ENCODE results near the gene SLC7A5.
A peak's percentile ranks its signal among the peaks of the same experiment; 100 is the strongest.
"Not testable (repeated sequence)": the region's sequence is repeated elsewhere in the genome, so short reads cannot be mapped to it uniquely, and the experiment has no call there.

The SLC7A5 gene

GRCh38 chr16:87882436-87883019, 13.2 kb upstream of the SLC7A5 start:
- H3K27ac ChIP-seq (ENCODE audit: low read length) = no peak overlapping the region
- no peak overlapping the region for H3K9ac ChIP-seq (ENCODE audit: low read length)
- H3K4me3 ChIP-seq (ENCODE audit: low read length) = no peak overlapping the region
- no peaks in the 10 kb centered on the region for H3K4me1 ChIP-seq (ENCODE audit: control insufficient read depth, low read depth, low read length)
- no peaks in the 10 kb centered on the region for H3K9me3 ChIP-seq (ENCODE audit: control insufficient read depth, low read depth, low read length)
- no peaks in the 10 kb centered on the region for H3K27me3 ChIP-seq (ENCODE audit: control insufficient read depth, insufficient read depth, low read length)
- H3K36me3 ChIP-seq (ENCODE audit: control insufficient read depth, low read depth, low read length) = no peaks in the 10 kb centered on the region

- Histone ChIP-seq H3K4me1 (ENCODE audit: control insufficient read depth, low read depth, low read length) (no peaks in the 10 kb centered on the region), H3K27me3 (ENCODE audit: control insufficient read depth, insufficient read depth, low read length) (no peaks in the 10 kb centered on the region), H3K9ac (ENCODE audit: low read length) (no peak overlapping the region), H3K4me3 (ENCODE audit: low read length) (no peak overlapping the region), H3K27ac (ENCODE audit: low read length) (no peak overlapping the region), H3K36me3 (ENCODE audit: control insufficient read depth, low read depth, low read length) (no peaks in the 10 kb centered on the region), H3K9me3 (ENCODE audit: control insufficient read depth, low read depth, low read length) (no peaks in the 10 kb centered on the region)
These were observed 12.3 kb upstream of the SLC7A5 start for GRCh38 chr16:87881324-87882200.

- Histone ChIP-seq H3K9me3 (ENCODE audit: control insufficient read depth, low read depth, low read length) (no peaks in the 10 kb centered on the region), H3K9ac (ENCODE audit: low read length) (no peak overlapping the region), H3K4me1 (ENCODE audit: control insufficient read depth, low read depth, low read length) (peaks cover 2% of the 10 kb centered on the region), H3K27me3 (ENCODE audit: control insufficient read depth, insufficient read depth, low read length) (no peaks in the 10 kb centered on the region), H3K4me3 (ENCODE audit: low read length) (no peak overlapping the region), H3K36me3 (ENCODE audit: control insufficient read depth, low read depth, low read length) (no peaks in the 10 kb centered on the region), H3K27ac (ENCODE audit: low read length) (no peak overlapping the region)
These were observed 10.9 kb upstream of the SLC7A5 start for GRCh38 chr16:87880117-87880696.

GRCh38 chr16:87879411-87880013, 10.2 kb upstream of the SLC7A5 start:
- not testable (repeated sequence) for H3K9ac ChIP-seq (ENCODE audit: low read length); H3K9me3 ChIP-seq (ENCODE audit: control insufficient read depth, low read depth, low read length); H3K27me3 ChIP-seq (ENCODE audit: control insufficient read depth, insufficient read depth, low read length); H3K4me1 ChIP-seq (ENCODE audit: control insufficient read depth, low read depth, low read length); H3K27ac ChIP-seq (ENCODE audit: low read length); H3K4me3 ChIP-seq (ENCODE audit: low read length); H3K36me3 ChIP-seq (ENCODE audit: control insufficient read depth, low read depth, low read length)

- peaks cover 12% of the 10 kb centered on the region for H3K4me1 ChIP-seq (ENCODE audit: control insufficient read depth, low read depth, low read length)
- no peaks in the 10 kb centered on the region for H3K9me3 ChIP-seq (ENCODE audit: control insufficient read depth, low read depth, low read length)
- H3K36me3 ChIP-seq (ENCODE audit: control insufficient read depth, low read depth, low read length) = no peaks in the 10 kb centered on the region
- no peaks in the 10 kb centered on the region for H3K27me3 ChIP-seq (ENCODE audit: control insufficient read depth, insufficient read depth, low read length)
- no peak overlapping the region for H3K27ac ChIP-seq (ENCODE audit: low read length)
- H3K9ac ChIP-seq (ENCODE audit: low read length) = no peak overlapping the region
- H3K4me3 ChIP-seq (ENCODE audit: low read length) = no peak overlapping the region
These were observed 9.4 kb upstream of the SLC7A5 start for GRCh38 chr16:87878704-87879103.

GRCh38 chr16:87877942-87878507, 8.7 kb upstream of the SLC7A5 start:
- Histone ChIP-seq H3K36me3 (ENCODE audit: control insufficient read depth, low read depth, low read length) (no peaks in the 10 kb centered on the region), H3K9me3 (ENCODE audit: control insufficient read depth, low read depth, low read length) (no peaks in the 10 kb centered on the region), H3K27me3 (ENCODE audit: control insufficient read depth, insufficient read depth, low read length) (no peaks in the 10 kb centered on the region), H3K27ac (ENCODE audit: low read length) (no peak overlapping the region), H3K4me1 (ENCODE audit: control insufficient read depth, low read depth, low read length) (peaks cover 12% of the 10 kb centered on the region), H3K9ac (ENCODE audit: low read length) (no peak overlapping the region), H3K4me3 (ENCODE audit: low read length) (no peak overlapping the region)

GRCh38 chr16:87874639-87875427, 5.5 kb upstream of the SLC7A5 start:
- peak overlapping the region; percentile 22 for H3K27ac ChIP-seq (ENCODE audit: low read length)
- H3K4me3 ChIP-seq (ENCODE audit: low read length) = peak overlapping the region; percentile 19
- no peak overlapping the region for H3K9ac ChIP-seq (ENCODE audit: low read length)
- peaks cover 38% of the 10 kb centered on the region for H3K4me1 ChIP-seq (ENCODE audit: control insufficient read depth, low read depth, low read length)
- H3K27me3 ChIP-seq (ENCODE audit: control insufficient read depth, insufficient read depth, low read length) = peaks cover 8% of the 10 kb centered on the region
- H3K36me3 ChIP-seq (ENCODE audit: control insufficient read depth, low read depth, low read length) = no peaks in the 10 kb centered on the region
- H3K9me3 ChIP-seq (ENCODE audit: control insufficient read depth, low read depth, low read length) = no peaks in the 10 kb centered on the region

- H3K9me3 ChIP-seq (ENCODE audit: control insufficient read depth, low read depth, low read length); H3K36me3 ChIP-seq (ENCODE audit: control insufficient read depth, low read depth, low read length): not testable (repeated sequence)
- Histone ChIP-seq H3K4me1 (ENCODE audit: control insufficient read depth, low read depth, low read length) (peaks cover 38% of the 10 kb centered on the region), H3K27ac (ENCODE audit: low read length) (peak overlapping the region; percentile 9), H3K9ac (ENCODE audit: low read length) (peak overlapping the region; percentile 51), H3K4me3 (ENCODE audit: low read length) (peak overlapping the region; percentile 13), H3K27me3 (ENCODE audit: control insufficient read depth, insufficient read depth, low read length) (peaks cover 38% of the 10 kb centered on the region)
These were observed 1.3 kb upstream of the SLC7A5 start for GRCh38 chr16:87870418-87871291.

- not testable (repeated sequence) for H3K27ac ChIP-seq (ENCODE audit: low read length); H3K9ac ChIP-seq (ENCODE audit: low read length); H3K4me3 ChIP-seq (ENCODE audit: low read length)
These were observed 641 bp upstream of the SLC7A5 start for GRCh38 chr16:87869879-87870417.

More at GRCh38 chr16:87869879-87870417, 641 bp upstream of the SLC7A5 start:
- not testable (repeated sequence) for H3K36me3 ChIP-seq (ENCODE audit: control insufficient read depth, low read depth, low read length); H3K9me3 ChIP-seq (ENCODE audit: control insufficient read depth, low read depth, low read length)
- H3K4me1 ChIP-seq (ENCODE audit: control insufficient read depth, low read depth, low read length) = peaks cover 34% of the 10 kb centered on the region
- peaks cover 41% of the 10 kb centered on the region for H3K27me3 ChIP-seq (ENCODE audit: control insufficient read depth, insufficient read depth, low read length)
